NCI-H146 (cell line): ENCODE measurements around the gene PIGK.
"Not testable (repeated sequence)": the region's sequence is repeated elsewhere in the genome, so short reads cannot be mapped to it uniquely, and the experiment has no call there.

Experiments used
- DNase-seq: peaks from one replicate; lab custom pipeline; 2025; lab: John Stamatoyannopoulos, UW

Gene PIGK

DNA sequence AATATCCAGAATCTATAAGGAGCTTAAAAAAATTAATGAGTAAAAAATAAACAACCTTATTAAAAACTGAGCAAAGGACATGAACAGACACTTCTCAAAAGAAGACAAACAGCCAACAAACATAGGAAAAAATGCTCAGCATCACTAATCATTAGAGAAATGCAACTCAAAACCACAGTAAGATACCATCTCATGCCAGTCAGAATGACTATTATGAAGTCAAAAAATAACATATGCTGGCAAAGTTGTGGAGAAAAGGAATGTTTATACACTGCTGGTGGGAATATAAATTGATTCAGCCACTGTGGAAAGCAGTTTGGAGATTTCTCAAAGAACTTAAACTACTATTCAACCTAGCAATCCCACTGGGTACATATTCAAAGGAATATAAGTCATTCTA, 25.3 kb downstream of the PIGK start:
- DNase-seq, result no peak

DNA sequence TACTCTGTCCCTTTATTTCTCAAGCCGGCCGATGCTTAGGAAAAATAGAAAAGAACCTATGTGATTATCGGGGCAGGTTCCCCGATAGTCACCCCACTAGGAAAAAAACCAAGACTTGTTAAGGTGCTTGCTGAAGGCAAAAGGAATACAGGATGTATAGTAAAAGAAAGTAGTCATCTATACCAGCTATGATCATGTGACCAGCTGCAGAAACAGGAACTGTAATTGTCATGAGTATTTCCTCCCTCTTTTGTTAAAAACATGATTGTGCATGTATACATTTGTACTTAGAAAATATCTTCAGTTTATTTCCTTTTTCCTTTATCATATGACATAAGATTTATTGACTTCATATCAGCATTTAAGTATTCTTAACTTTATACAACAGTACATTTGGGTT, 30.5 kb downstream of the PIGK start:
- DNase-seq, result no peak

DNA sequence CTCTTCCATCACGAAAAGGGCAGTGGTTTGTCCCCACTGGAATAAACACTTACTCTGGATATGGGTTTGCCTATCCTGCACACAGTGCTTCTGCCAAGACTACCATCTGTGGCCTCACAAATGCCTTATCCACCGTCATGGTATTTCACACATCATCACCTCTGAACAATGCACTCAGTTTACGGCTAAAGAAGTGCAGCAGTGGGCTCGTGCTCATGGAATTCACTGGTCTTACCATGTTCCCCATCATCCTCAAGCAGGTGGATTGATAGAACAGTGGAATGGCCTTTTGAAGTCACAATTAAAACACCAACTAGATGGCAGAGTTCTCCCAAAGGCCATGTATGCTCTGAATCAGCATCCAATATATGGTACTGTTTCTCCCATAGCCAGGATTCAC, 32.3 kb downstream of the PIGK start:
- DNase-seq, result not testable (repeated sequence)

DNA sequence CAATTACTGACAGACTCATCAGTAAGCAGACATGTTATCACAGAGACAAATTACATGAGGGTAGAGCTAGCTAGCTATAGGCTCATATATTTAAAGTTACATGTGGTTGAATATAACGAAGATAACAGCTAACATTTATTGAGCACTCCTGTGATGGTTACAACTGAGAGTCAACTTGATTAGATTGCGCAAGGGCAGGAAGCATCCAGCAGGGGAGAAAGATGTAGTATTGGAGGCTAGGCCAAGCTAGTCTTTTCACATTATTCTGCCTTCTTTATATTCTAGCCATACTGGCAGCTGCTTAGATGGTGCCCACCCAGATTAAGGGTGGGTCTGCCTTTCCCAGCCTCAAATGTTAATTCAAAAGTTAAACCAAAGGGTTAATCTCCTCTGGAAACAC, 37.1 kb downstream of the PIGK start:
- DNase-seq, result no peak

DNA sequence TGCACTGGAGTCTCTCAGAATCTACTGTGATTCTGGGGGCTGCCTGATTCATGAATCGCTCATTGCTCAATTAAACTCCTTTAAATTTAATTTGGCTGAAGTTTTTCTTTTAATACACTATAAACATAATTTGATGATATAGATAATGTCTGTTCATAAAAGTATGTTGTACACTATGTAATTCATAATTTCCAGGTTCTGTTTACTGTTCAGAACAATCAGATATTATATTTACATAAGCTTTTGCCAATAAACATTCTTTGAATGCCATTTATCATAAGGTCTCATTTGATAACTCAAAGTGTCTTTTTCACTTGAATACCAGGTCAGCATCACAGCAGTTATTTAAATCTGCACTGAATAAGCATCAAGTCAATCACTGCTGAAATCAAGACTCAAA, 39.6 kb downstream of the PIGK start:
- DNase-seq, result no peak

DNA sequence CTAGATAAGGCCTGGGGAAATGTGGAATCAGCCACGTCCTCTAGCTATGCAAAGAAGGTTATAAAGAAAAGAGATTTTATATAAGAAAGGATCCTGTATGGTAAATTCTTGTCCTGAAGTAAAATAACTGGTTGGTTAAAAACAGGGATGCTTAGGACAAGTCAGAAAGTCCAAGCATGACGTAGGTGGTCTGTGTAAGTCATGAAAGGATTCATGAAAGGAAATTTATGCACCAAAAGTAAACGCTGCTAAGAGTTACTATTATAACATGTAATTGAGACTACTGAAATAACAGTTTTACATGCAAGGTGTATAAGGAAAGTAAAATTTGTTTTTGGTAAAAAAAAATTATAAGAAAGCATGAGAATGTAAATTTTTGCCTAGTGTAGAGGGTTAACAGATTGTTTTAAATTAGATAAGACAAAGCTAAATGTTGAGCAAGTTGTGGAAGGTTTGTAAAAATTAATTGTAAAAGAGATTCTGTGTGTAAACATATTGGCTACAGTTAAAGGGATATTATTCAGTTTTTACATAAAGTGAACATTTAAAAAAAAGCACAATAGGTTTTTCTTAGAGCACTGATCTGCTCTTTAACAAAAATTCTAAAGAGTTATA, 43.9 kb downstream of the PIGK start:
- no peak for DNase-seq

DNA sequence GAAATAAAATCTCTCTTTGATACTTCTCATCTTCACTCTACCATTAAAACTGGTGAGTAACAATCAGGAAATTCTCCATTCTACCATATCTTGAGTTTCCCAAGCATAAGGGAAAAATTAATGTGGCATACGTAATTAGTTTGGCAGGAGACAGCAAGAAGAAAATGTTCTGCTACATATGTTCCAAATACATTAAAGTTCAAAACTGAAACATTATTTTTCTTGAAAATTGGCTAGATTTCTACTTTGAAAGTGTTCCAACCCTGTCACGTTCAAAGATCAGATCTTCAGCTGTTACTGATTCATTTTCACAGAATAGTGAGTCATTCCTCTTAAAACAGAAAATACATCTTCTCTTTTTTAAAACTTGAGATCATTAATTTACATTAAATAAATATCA, 48.5 kb downstream of the PIGK start:
- no peak for DNase-seq

DNA sequence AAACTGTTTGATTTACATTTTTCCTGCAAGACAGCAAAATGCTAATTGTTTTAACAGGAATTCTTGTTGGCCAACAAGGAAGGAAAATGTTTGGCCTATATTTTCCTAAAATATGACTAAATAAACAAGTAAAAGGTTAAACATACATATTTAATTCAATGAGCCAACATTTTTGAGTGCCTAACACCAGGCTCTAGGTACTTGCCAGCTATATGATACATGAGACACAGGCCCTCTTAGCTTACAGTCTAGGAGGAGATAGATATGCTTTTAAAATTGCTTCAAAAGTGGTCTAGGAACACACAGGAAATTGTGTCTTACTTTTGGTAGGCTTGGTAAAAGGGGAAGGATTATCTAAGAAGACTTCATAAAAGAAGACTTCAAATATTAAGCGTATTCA, 50.9 kb downstream of the PIGK start:
- no peak for DNase-seq

DNA sequence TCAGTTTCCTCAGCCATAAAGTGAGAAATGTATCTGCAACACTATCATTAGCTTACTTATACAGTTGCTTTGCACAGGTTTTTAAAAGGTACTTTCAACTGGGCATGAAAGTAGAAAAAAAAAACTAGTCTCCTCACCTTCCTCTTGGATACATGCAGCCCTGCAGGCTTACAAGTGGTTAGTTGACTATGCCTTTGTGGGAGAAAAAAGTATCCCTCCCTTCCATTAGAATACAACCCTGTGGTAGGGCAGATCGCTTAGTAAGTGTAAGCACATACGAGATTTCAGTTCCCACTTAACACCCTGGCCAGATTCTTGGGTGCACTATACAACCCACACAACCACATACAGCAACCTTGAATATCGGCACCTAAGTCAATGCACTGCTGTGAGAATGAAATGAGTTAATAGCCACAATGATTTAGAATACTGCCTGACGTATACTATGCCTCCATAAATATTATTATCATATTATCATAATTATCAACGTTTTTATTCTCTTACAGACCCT, 54.7 kb downstream of the PIGK start:
- DNase-seq, result no peak

DNA sequence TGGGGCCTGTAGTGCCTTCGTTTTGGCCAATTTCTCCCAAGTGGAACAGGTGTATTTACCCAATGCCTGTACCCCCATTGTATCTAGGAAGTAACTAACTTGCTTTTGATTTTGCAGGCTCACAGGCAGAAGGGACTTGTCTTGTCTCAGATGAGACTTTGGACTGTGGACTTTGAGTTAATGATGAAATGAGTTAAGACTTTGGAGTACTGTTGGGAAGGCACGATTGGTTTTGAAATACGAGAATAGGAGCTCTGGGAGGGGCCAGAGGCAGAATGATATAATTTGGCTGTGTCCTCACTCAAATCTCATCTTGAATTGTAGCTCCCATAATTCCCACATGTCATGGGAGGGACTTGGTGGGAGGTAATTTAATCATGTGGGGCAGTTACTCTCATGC, 59.5 kb downstream of the PIGK start:
- DNase-seq, result not testable (repeated sequence)

DNA sequence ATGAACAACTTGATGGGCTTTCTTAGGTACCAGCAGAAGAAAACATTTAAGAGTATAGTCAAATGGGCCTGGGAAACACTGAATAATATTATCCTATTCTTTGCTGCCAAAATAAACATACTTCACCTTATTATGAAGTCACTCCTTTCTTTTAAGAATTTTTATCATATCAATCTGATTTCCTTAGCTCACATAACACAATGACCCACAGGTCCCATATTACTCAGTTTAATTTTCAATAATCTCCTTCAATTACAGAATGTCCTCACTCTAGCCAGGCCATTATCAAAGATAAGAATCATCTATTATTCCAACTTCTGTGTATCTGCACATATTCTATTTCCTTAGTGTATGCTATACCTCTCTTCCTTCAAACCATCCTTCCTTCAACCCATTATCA, 63.0 kb downstream of the PIGK start:
- DNase-seq, result no peak

DNA sequence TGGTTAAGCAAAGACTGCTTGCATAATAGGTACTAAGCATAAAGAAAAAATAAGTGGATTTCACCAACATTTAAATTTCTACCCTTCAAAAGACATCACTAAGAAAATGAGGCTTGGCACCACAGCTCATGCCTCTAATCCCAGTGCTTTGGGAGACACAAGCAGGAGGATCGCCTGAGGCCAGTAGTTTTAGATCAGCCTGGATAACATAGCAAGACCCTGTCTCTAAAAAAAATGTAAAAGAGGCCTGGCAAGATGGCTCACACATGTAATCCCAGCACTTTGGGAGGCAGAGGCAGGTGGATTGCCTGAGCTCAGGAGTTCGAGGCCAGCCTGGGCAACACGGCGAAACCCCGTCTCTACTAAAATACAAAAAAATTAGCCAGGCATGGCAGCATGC, 73.0 kb downstream of the PIGK start:
- no peak for DNase-seq

DNA sequence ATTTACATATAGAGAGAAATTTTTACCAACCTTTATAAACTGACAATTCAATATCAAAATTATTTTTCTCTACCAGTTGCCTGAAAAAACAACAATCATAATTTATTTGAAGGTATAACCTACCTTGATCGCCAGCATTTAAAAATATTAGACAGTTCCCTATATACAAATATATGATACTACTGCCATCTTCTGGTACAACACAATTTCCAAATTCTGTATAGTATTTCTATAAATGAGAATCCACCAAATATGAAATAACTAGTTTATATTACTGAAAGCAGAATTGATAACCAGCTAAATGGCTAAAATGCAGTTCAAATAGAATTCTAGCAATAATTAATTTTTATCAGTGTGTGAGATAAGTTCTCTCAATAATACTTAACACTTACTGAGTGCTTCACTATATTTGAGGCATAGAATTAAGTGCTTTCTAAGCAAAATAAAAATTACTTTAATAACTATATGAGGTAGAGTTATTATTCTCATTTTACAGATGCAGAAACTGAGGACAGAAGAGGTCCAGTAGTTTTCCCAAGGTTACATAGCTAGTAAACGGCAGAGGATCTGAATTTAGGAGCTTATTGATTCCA, 75.6 kb downstream of the PIGK start:
- DNase-seq, result peak; percentile 5

DNA sequence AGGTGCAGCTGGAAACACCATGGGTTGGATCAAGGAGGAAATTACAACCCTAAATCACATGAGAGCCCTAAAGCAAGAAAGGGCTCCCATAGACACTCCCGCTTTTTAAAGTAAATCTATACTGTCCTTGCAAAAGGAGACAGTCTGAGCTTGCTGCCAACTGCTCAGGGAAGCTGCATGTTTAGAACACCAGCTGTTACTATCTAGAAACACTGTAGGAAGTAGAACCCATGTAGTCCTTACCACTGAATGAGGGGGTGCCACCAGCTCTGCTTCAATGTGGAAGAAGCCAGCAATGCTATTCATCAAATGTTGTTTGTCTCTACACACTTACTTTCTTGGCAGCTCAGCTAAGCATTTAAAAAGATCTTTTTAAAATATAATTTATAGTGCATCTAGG, 79.8 kb downstream of the PIGK start:
- DNase-seq, result no peak

DNA sequence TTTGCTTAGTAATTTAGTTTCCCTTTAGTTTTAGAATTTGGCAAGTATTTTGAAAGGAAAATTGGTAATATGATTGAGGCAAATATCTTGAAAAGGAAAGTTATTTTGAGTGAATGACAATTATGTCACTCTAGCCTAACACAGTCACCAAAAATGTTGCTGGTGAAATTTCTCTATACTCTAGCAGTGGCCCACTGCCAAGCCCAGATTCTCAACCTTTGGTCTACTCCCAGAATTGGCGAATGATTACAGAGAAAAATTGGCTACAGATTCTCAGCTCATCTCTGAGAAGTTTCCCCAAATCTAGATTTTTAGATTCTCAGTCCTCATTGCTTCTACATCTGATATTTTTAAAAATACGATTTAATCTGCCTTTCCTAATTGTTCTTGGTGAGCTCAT, 84.9 kb downstream of the PIGK start:
- no peak for DNase-seq

DNA sequence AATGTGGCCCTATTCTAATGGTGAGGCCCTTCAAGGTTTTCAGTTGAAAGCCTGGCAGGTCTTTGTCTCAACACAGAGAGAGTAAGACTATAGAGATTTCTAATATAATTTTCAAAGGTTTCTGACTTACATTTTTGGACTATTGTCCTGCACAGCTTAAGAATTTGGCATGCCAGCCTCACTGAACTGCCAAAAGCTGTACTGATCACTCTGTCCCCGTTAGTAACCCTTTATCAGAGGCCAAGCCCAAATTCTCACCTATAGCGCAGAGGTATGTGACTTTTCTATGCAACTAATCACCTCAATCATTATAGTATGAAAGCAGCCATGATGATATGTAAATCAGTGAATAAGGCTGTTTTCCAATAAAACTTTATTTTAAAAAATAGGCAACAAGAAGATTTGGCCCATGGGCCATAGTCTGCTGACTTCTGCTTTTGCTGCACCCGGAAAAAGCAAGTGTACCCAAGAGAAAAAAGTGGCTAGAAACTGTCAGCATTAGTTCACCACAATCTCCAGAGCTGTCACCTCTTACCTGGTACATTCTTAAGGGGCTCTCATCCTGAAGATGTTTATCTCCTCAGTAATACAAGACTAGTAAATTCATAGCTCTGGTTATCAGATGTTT, 85.4 kb downstream of the PIGK start:
- no peak for DNase-seq

DNA sequence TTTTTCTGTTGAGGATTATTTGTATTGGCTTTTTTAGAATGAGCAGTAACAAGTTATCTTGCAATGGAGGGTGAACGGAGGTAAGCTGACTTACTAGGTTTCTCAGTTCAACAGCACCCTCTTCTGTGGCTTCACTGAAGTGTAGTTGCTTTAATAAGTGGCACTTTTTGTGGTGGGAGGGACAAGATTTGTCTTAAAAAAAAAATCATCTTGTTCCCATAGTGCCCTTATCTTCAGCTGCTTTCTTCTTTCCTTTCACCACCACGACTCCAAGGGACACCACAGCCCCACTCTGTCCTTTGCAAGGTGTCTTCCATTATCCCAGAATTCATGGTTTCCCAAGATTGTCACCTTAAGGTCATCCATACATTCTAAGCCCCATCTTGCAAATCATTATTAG, 92.9 kb downstream of the PIGK start:
- peak; percentile 67 for DNase-seq

DNA sequence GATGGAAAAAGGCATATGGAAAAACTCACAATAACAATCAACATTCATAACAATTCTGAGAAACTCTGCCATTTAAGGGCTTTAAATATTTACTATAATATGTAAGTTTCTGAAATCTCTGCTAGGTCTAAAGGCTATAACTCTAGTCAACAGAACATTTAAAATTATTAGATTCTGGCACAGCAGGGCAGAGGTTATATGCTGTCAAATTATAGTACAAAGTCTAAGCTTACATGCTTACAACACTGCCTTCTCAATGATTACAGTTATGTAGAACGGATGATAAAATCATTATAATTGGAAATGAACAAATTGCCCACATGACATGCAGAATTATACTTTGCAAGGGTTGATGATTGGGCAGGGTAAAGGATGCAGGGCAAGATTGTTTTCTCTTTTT, 97.7 kb downstream of the PIGK start:
- no peak for DNase-seq

DNA sequence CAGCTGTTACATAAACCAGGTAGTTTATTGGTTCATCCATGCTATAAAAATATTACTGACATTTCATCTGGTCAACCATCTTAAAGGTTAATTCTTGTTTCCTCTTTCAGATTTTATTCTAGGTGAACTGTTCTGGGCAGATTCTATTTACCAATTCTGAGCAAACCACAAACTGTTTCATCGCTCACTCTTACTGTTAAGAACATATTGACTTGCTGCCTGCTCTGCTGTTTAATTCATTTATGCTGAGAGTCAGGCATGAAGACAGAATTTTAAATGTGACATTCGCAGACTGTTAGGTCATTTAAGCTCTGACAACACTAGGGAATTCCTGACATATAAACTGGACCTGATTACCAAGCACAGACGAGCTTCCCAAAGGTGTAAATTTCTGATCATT, 98.3 kb downstream of the PIGK start:
- no peak for DNase-seq

DNA sequence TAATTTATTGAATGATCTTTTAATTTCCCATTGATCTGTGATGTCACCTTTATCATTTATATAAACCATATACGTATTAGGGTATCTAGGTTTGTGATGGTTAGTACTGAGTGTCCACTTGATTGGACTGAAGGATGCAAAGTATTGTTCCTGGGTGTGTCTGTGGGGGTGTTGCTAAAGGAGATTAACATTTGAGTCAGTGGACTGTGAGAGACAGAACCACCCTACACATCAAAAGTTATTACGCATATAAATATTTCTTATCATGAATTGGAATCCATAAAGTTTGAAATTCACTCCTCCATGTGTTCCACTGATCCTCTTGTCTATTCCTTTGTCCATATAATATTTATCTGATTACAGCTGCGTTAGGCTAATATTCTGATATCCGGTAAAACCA, 100.5 kb downstream of the PIGK start:
- no peak for DNase-seq

DNA sequence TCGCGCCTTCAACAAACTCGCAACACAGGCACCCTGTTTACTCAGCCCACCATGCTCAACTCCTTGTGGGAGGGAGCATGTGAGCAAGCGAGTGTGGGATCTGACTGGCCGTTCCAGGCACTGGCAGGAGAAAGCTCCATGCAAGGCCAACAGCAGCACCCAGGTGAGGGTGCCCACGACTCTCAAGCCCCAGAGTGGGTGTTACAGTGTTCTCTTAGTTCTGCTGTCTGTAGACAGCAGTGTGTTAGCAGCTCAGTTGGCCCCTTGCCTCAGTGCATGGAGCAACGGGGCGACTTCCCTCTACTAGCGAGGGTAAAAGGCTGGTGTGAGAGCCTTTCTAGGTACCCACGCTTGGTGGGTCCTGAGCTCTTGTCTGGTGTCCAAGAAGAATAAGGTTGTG, 114.6 kb downstream of the PIGK start:
- DNase-seq, result no peak

DNA sequence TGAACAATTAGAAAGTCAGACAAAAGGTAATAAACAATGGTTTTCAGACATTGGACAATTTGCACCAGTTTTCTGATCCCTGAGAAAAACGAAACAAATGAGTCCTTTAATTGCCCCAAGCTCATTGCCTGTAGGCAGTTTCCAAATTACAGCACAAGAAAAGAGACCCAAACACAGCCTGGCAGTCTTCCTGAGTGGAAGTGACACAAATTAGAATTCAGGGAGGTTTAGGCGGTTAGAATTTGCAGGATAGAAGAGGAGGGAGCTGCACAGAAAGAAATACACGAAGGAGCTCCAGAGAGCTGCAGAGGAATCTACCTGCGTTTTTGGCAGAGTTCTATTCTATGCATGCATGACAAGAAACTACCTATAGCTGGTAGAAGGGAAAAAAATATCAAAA, 115.7 kb downstream of the PIGK start:
- DNase-seq, result no peak

DNA sequence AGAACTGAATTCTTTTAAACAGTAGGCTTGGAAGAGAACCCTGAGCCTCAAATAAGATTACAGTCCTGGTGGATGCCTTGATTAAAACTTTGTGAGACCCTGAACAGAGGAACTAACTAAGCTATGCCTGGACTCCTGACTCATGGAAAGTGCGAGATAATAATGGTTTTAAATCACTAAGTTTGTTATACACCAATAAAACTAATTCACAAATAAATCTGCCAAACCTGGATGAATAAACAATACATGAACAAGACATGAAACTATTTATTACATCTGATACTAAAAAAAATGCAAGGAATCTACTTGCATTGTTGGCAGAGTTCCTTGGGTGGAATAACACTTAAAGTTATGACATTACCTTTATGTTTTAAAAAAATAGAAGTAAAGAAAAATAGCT, 118.4 kb downstream of the PIGK start:
- no peak for DNase-seq
